Middle frontal gyrus (tissue), 1 donor: ENCODE results near the gene GNB1L.

Source experiments
- DNase-seq: peaks from one replicate; pipeline ENCODE4 v3.0.0-alpha.2; 2015; ENCODE audit warnings: low spot score; ENCODE audit errors: extremely low spot score

Gene GNB1L

GRCh38 chr22:19738664-19739447, 115.8 kb downstream of the GNB1L start:
- no peak for DNase-seq

- no peak for DNase-seq
These were observed 116.6 kb downstream of the GNB1L start for GRCh38 chr22:19737846-19738663.

GRCh38 chr22:19735665-19736510, 118.8 kb downstream of the GNB1L start:
- no peak for DNase-seq

GRCh38 chr22:19734837-19735382, 119.8 kb downstream of the GNB1L start:
- DNase-seq: no peak

- no peak for DNase-seq
These were observed 120.5 kb downstream of the GNB1L start for GRCh38 chr22:19734163-19734562.

- no peak for DNase-seq
These were observed 120.9 kb downstream of the GNB1L start for GRCh38 chr22:19733755-19734154.
